ENCODE measurements around the gene GIMAP2. TPM values are rescaled to one million over a fixed set of nuclear protein-coding genes. Genes with fewer than 3 reads are reported as not detected.
A peak's percentile ranks its signal among the peaks of the same experiment; 100 is the strongest.
"Not testable (repeated sequence)": the region's sequence is repeated elsewhere in the genome, so short reads cannot be mapped to it uniquely, and the experiment has no call there.

The GIMAP2 gene
- total RNA-seq, 2 donors from 2014 or later: 47.8 to 56.5 TPM

DNA sequence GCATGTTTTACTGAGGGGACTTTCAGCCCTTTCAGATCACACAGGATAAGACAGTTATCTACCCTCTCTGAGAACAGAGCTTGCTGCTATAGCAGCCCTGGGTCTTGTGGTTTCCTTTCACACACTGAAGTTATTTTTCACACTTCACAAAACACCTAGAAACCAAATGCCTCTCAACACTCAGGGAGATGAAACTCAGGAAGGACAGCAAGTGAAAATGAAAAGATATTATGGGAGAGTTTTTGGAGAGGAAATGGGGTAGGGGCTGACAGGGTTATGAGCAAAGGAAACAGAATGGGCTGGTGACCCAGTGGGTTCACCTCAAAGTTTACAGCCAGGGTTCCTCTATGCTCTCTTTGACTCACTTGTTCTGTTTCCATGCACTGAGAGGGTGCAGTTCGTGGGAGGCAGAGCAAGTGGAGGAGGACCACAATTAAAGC lies 17.0 kb upstream of the GIMAP2 start:
- H3K36me3 Mint-ChIP-seq: peaks cover 12 to 39% of the 10 kb centered on the region in 2 donors
- ATAC-seq: peak; percentile 87
- H3K9me3 Mint-ChIP-seq: peaks cover 4 to 11% of the 10 kb centered on the region in 2 donors
- DNase-seq (ENCODE audit: low spot score in 2 of 2): peak; percentile 65 to 78
- H3K27ac Mint-ChIP-seq: peak overlapping the region; percentile 94 to 96

DNA sequence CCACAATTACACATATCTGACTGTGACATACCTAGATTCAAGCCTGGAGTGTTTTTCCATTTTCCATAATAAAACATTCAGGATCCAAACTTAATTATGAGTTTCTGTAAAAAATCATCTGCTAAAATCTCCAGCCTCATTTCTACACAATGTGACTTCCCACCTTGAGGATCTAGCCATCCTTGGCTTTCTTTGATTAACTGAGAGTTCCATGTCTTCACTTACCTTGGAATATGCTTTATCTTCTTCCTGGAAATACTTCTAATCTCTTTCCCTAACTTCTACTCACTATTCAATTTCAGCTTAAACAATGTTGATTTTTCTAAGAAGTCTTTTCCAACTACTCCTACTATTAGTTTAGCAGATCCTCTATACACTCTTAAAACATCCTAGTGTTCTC lies 16.5 kb upstream of the GIMAP2 start:
- peak overlapping the region; percentile 94 to 96 for H3K27ac Mint-ChIP-seq
- H3K36me3 Mint-ChIP-seq: peaks cover 9 to 34% of the 10 kb centered on the region in 2 donors
- peaks cover 4 to 9% of the 10 kb centered on the region in 2 donors for H3K9me3 Mint-ChIP-seq
- DNase-seq (ENCODE audit: low spot score in 2 of 2): no peak
- no peak for ATAC-seq

DNA sequence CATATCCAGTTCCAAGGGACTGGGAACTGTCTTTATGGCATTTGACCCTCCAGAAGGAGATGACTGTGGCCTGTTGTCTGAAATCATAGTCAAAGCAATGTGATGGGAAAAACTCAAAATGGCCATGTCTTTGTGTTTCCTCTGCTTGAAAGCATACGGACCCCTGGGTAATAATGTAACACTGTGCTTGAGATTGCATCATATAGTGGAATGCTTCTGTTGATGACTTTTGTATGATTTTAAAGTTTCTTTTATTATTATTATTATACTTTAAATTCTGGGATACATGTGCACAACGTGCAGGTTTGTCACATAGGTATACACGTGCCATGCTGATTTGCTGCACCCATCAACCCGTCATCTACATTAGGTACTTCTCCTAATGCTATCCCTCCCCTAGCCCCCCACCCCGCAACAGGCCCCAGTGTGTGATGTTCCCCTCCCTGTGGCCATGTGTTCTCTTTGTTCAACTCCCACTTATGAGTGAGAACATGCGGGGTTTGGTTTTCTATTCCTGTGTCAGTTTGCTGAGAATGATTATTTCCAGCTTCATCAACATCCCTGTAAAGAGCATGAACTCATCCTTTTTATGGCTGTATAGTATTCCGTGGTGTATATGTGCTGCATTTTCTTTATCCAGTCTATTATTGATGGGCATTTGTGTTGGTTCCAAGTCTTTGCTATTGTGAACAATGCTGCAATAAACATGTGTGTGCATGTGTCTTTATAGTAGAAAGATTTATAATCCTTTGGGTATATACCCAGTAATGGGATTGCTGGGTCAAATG lies 13.5 kb upstream of the GIMAP2 start:
- H3K27ac Mint-ChIP-seq: peak overlapping the region in 1 of 2 donors; percentile 38
- peaks cover 5 to 31% of the 10 kb centered on the region in 2 donors for H3K36me3 Mint-ChIP-seq
- not testable (repeated sequence) for ATAC-seq; H3K9me3 Mint-ChIP-seq; DNase-seq (ENCODE audit: low spot score in 2 of 2)

DNA sequence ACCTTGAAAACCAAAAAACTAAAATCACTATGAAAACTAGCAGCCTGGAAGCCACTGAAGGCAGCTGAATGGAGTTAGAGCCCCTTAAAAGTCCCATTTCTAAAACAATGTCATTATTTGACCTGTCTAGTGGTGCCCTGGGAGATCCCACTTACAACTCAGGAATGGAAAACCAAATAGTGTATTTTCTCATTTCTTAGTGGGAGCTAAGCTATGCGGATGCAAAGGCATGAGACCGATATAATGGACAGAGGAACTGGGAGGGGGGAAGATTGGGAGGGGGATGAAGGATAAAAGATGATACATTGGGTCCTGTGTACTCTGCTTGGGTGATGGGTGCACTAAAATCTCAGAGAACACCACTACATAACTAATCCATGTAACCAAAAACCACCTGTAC lies 9.8 kb upstream of the GIMAP2 start:
- peaks cover 5 to 8% of the 10 kb centered on the region in 2 donors for H3K9me3 Mint-ChIP-seq
- H3K27ac Mint-ChIP-seq: no peak overlapping the region
- no peak for DNase-seq (ENCODE audit: low spot score in 2 of 2)
- H3K36me3 Mint-ChIP-seq: peaks cover 27 to 40% of the 10 kb centered on the region in 2 donors
- ATAC-seq: no peak

DNA sequence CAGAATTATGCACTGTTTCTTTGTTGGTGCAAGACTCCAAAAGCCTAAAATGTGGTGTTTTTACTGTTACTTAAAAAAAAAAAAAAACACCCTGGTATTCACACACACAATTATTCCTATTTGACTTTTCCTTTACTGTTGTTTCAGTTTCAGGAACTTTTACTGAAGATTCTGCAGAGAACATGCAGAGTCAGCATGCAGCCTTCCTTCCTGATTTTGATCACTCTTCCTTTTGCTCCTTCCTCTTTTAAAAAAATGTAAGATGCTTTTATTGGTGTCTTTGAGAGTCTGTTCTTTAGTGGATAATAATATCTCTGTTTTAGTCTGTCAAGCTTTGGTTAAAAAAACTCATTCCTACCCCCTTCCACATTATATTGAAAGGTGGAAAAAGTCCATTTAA lies 9.2 kb upstream of the GIMAP2 start:
- DNase-seq (ENCODE audit: low spot score in 2 of 2); H3K9me3 Mint-ChIP-seq: not testable (repeated sequence)
- peak overlapping the region; percentile 22 to 58 for H3K27ac Mint-ChIP-seq
- ATAC-seq: peak in 1 of 2 donors; percentile 14
- peaks cover 33 to 45% of the 10 kb centered on the region in 2 donors for H3K36me3 Mint-ChIP-seq

DNA sequence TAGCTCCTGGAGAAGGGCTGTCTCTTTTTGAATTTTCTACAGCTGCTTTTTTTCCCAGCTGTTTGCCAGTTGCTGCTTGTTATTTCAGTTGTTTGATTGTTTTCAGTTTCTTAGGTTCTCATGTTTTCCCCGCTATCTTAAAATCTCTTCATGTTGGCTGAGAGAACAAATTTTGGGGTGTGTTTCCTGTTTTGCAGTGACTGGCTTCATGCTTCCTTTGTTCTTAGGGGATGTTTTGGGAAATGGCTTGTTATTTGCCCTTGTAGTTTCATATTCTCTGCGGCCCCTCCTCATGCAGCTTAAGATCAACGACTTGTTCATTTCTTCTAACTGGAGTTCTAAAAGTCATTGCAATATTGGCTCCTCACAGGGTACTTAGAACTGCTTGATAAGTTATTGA lies 8.7 kb upstream of the GIMAP2 start:
- Mint-ChIP-seq H3K27ac (peak overlapping the region; percentile 20 to 58), H3K36me3 (peaks cover 38 to 46% of the 10 kb centered on the region in 2 donors)
- ATAC-seq: peak; percentile 53 to 88
- DNase-seq (ENCODE audit: low spot score in 2 of 2); H3K9me3 Mint-ChIP-seq: not testable (repeated sequence)

DNA sequence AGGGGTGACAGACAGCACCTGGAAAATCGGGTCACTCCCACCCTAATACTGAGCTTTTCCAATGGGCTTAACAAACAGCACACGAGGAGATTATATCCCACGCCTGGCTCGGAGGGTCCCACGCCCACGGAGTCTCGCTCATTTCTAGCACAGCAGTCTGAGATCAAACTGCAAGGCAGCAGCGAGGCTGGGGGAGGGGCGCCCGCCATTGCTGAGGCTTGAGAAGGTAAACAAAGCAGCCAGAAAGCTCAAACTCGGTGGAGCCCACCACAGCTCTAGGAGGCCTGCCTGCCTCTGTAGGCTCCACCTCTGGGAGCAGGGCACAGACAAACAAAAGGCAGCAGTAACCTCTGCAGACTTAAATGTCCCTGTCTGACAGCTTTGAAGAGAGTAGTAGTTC lies 6.9 kb upstream of the GIMAP2 start:
- peaks cover 46 to 49% of the 10 kb centered on the region in 2 donors for H3K36me3 Mint-ChIP-seq
- H3K9me3 Mint-ChIP-seq, ATAC-seq: not testable (repeated sequence)
- H3K27ac Mint-ChIP-seq: peak overlapping the region; percentile 45 to 83
- DNase-seq (ENCODE audit: low spot score in 2 of 2): peak in 1 of 2 donors; percentile 32

DNA sequence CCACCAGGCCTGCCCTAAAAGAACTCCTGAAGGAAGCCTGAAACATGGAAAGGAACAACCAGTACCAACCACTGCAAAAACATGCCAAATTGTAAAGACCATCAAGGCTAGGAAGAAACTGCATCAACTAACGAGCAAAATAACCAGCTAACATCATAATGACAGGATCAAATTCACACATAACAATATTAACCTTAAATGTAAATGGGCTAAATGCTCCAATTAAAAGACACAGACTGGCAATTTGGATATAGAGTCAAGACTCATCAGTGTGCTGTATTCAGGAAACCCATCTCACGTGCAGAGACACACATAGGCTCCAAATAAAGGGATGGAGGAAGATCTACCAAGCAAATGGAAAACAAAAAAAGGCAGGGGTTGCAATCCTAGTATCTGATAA lies 5.1 kb upstream of the GIMAP2 start:
- peak overlapping the region in 1 of 2 donors; percentile 63 for H3K27ac Mint-ChIP-seq
- not testable (repeated sequence) for ATAC-seq; DNase-seq (ENCODE audit: low spot score in 2 of 2)
- H3K36me3 Mint-ChIP-seq: peaks cover 48 to 54% of the 10 kb centered on the region in 2 donors
- peaks cover 8 to 14% of the 10 kb centered on the region in 2 donors for H3K9me3 Mint-ChIP-seq

DNA sequence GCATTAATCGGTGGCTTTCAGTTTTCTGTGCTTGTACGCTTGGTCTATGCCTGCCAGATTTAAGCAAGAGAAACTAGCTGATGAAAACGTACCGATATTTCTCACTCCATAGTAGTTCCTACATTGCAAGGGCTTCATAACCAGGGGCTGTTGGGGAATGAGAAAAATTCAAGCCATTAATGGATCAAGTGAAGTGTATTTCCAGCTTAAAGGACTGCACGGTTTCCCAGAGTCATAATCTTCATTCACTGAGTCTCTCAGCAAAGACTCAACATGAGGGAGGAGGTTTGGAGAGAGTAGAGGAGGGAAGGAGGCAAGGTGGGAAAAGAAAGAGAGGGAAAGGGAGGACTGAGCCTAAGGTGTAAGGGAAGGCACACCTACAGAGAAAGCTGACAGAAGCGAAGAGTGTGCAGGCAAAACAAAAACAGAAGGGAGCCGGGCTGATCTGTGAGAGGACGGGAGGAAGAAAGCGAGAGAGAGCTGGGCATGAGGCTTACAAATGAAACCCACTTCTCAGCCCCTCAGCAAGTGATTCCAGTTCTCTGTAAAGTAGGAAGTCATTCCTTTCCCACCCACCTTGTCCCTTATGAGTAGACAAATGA lies 625 bp downstream of the GIMAP2 start:
- Mint-ChIP-seq H3K9me3 (peaks cover 25 to 31% of the 10 kb centered on the region in 2 donors), H3K27ac (peak overlapping the region; percentile 91 to 98), H3K36me3 (peaks cover 73 to 81% of the 10 kb centered on the region in 2 donors)
- DNase-seq (ENCODE audit: low spot score in 2 of 2) (no peak), ATAC-seq (peak; percentile 40 to 56)

DNA sequence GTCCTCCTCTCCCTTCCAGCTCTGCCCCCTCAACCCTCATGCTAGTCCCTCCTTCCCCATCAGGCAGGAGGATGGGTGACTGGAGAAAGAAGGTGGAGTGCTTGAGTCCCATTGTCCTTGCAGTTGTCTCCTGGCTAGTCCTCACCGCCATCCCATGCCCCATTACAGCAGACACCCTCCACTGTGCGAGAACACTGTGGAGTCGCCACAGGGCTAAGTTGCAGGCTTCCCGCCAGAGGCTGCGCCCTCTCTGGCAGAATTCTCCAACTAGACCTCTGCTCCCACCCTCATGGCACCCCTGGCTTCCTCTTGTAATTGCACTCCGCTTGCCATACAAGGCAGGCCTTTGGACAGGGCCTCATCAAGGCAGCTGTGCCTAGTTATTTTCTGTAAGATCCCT lies 3.1 kb downstream of the GIMAP2 start:
- peaks cover 72 to 77% of the 10 kb centered on the region in 2 donors for H3K36me3 Mint-ChIP-seq
- no peak for DNase-seq (ENCODE audit: low spot score in 2 of 2)
- peaks cover 33% of the 10 kb centered on the region in 2 donors for H3K9me3 Mint-ChIP-seq
- no peak for ATAC-seq
- peak overlapping the region; percentile 67 to 72 for H3K27ac Mint-ChIP-seq

DNA sequence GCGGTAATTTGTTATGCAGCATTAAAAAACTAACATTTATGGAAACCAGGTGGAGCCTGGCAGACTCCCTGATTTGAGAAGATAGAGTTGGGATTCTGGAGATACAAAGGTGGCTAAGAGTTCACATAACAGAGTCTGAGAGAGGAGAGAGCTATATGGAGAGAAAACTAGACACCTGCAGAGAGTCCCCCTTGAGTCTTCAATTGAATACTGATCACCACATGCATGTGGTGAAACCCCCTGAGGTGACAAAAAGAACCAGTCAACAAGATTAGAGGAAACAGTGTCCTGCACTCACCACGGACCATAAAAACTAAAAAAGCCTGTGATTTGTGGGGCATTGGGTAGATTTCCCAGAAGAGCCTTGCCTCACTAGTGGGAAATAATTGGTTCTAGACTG lies 10.1 kb downstream of the GIMAP2 start:
- no peak for ATAC-seq
- DNase-seq (ENCODE audit: low spot score in 2 of 2): no peak
- no peak overlapping the region for H3K27ac Mint-ChIP-seq
- H3K36me3 Mint-ChIP-seq: peaks cover 65 to 79% of the 10 kb centered on the region in 2 donors
- H3K9me3 Mint-ChIP-seq: peaks cover 50 to 66% of the 10 kb centered on the region in 2 donors

DNA sequence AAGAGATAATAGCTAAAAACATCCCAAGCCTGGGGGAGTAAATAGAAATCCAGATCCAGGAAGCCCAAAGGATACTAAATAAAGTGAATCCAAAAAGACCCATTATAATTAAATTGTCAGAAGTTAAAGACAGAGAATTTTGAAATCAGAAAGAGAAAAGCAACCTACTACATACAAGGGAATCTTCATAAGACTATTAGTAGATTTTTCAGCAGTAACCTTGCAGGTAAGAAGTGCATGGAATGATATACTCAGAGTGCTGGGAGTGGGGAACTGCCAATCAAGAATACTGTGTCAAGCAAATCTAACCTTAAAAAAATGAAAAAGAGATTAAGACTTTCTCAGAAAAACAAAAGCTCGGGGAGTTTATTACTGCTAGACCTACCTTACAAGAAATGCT lies 17.7 kb downstream of the GIMAP2 start:
- Mint-ChIP-seq H3K9me3 (peaks cover 54 to 73% of the 10 kb centered on the region in 2 donors), H3K27ac (no peak overlapping the region), H3K36me3 (peaks cover 63 to 72% of the 10 kb centered on the region in 2 donors)
- DNase-seq (ENCODE audit: low spot score in 2 of 2) (no peak), ATAC-seq (no peak)

DNA sequence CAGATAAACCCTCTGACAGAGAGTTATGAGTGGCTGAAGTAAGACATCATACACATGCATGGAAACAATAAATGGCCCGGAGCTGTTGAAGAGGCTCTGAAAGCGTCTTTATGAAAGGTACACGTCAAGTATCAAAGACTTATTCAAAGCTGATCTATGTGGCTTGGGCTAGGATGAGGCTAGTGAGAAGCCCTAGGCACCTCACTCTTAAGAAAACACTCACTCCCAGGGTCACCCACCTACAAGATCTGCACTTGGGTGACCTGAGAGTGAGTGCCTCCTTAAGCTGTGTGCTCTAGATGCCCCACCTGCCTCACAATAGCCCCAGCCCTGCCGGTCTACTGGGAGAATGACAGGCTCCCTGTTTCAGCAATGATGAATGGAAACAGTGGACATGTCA lies 29.8 kb downstream of the GIMAP2 start:
- Mint-ChIP-seq H3K9me3 (peaks cover 13 to 18% of the 10 kb centered on the region in 2 donors), H3K27ac (peak overlapping the region; percentile 85 to 98), H3K36me3 (peaks cover 47 to 66% of the 10 kb centered on the region in 2 donors)
- no peak for DNase-seq (ENCODE audit: low spot score in 2 of 2)
- ATAC-seq: peak; percentile 63 to 77

DNA sequence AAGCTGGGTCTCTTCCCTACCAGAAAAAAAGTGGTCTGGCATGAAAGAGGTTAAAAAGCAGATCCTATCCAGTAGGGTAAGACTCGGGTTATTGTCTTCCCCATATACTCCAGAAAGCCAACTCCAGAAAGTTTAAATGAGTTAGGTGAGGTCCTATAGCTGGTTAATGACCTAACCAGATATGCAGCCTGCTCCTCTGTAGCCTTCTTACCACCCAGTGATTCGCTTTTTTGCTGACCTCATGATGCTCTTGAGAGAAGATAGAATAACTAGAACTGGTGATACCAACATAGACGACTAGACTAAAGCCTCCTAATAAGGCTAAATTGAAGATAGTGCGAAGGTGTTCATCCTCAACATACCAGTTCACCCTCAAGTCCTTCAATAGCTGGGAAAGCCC lies 30.2 kb downstream of the GIMAP2 start:
- DNase-seq (ENCODE audit: low spot score in 2 of 2) (no peak), ATAC-seq (peak in 1 of 2 donors; percentile 28)
- peak overlapping the region; percentile 85 to 98 for H3K27ac Mint-ChIP-seq
- H3K36me3 Mint-ChIP-seq: peaks cover 48 to 70% of the 10 kb centered on the region in 2 donors
- peaks cover 13 to 18% of the 10 kb centered on the region in 2 donors for H3K9me3 Mint-ChIP-seq

DNA sequence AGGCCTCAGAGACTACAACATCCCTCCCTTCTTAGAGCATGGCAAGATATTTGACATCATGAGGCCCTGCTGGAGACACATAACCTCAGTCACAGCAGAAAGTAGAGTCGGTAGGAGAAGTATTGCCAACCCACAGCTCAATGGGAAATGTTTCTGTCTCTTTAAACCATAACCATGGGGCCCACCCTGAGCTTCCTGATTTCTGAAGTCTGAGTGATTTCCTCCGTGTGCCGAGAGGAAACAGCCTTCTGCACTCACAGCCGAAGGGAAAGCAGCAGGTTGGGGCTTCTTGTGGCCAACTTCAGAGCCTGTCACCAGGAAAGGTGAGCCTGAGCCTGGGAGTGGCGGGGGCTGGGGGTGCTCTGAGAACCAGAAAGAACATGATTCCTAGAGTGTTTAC lies 30.9 kb downstream of the GIMAP2 start, which contains the start of gene GIMAP1:
TSS of gene GIMAP1 (plus strand) at position 246 of the 400 bp plus-strand sequence. CDS start 2,435 bp downstream, outside the sequence.
- DNase-seq (ENCODE audit: low spot score in 2 of 2) (peak in 1 of 2 donors; percentile 51), ATAC-seq (peak; percentile 67 to 78)
- H3K27ac Mint-ChIP-seq: peak within 1 kb of the TSS; percentile 85 to 98
- H3K9me3 Mint-ChIP-seq: peaks cover 13 to 18% of the 10 kb centered on the region in 2 donors
- H3K36me3 Mint-ChIP-seq: peaks cover 54 to 77% of the 10 kb centered on the region in 2 donors

DNA sequence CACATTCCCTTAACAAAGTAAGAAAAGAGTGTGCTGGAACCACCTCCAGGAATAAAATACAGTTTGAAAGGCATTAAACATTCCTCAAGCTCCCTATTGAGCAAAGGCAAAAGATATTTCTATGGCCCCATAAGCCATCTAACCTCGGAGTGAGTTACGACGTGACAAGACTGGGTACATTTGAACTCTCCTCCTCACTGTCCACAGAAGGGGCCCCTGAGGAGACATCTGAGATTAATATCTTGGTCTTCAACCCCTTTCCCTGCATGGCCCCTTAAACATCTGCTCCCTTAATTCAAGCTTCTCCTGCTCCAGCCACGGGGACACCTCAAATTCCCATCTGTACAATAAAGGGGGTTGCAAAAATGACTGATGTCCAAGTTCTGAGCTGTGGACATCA lies 31.4 kb downstream of the GIMAP2 start:
- peaks cover 13 to 18% of the 10 kb centered on the region in 2 donors for H3K9me3 Mint-ChIP-seq
- peak overlapping the region; percentile 85 to 98 for H3K27ac Mint-ChIP-seq
- DNase-seq (ENCODE audit: low spot score in 2 of 2) (no peak), ATAC-seq (no peak)
- H3K36me3 Mint-ChIP-seq: peaks cover 59 to 82% of the 10 kb centered on the region in 2 donors

Measured in activated naive CD4-positive, alpha-beta T cell treated with anti-CD3 and anti-CD28 coated beads, Interleukin-2, amount 50 U/mL, for 72 hours (primary cell).